Superior temporal gyrus (tissue), 1 donor: ENCODE results near the gene EFCC1.

Experiments used
- DNase-seq: peaks from one replicate; pipeline ENCODE4 v3.0.0-alpha.2; 2016; ENCODE audit errors: extremely low spot score

Gene EFCC1, protein sequence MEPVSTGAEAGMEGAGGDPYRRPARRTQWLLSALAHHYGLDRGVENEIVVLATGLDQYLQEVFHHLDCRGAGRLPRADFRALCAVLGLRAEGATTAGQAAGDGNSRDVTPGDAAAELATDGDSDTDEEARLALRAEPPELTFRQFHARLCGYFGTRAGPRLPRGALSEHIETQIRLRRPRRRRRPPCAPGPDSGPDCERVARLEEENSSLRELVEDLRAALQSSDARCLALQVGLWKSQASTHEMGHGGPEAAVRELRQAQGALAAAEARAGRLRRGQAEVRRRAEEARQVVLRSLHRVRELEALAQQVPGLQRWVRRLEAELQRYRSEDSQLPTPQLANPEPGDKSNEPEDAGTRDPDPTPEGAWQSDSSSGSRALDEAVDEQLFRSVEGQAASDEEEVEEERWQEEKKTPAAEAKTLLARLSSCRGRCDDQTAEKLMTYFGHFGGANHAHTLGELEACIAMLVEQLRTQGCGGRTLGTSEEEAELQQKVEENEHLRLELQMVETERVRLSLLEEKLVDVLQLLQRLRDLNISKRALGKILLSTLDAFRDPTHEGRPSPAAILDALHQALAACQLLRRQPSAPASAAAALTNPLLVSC

DNA sequence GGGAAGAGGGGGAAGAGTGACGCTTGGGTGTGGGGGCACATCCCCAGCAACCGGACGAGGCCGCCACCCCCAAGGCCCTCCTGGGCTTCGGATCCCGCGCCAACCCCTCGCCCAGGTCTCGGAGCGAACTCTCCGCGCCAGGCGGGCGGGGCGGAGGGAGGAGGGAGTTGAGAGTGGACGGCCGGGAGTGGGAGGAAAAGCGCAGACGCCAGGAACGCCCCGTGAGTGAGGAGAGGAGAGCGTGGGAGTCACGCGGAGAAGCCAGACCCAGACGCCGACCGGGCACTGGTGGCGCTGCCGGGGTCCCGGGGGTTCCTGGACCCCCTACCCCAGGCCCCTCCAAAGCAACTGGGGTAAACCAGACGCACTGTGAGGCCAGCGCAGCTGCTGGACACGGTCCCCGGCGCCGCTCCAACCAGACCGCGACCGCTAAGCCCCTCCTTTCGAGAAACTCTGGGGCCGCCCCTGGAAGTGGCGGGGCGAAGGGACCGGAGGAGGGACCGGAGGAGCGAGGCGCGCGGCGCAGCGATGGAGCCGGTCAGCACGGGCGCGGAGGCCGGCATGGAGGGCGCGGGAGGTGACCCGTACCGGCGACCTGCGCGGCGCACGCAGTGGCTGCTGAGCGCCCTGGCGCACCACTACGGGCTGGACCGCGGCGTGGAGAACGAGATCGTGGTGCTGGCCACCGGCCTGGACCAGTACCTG, at the start of gene EFCC1:
Gene EFCC1, plus strand, starts transcription at position 204 of the 705 bp plus-strand sequence. Its CDS starts 325 bp downstream, at position 529.
- no peak for DNase-seq

DNA sequence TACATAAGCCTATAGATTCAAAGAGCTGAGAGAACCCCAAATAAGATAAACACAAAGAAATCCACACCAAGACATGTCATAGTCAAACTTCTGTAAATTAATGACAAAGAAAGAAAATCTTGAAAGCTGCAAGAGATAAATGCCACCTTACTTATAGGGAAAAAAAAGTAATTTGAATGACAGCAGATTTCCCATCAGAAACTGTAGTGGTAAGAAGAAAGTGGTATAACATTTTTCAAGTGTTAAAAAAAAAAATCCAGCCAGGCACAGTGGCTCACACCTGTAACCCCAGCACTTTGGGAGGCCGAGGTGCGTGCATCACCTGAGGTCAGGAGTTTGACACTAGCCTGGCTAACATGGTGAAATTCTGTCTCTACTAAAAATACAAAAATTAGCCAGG, 44.7 kb upstream of the EFCC1 start:
- DNase-seq = no peak

- no peak for DNase-seq
These were observed 35.8 kb upstream of the EFCC1 start for GRCh38 chr3:128965280-128965679.

- DNase-seq = no peak
These were observed 35.3 kb upstream of the EFCC1 start for GRCh38 chr3:128965818-128966217.

DNA sequence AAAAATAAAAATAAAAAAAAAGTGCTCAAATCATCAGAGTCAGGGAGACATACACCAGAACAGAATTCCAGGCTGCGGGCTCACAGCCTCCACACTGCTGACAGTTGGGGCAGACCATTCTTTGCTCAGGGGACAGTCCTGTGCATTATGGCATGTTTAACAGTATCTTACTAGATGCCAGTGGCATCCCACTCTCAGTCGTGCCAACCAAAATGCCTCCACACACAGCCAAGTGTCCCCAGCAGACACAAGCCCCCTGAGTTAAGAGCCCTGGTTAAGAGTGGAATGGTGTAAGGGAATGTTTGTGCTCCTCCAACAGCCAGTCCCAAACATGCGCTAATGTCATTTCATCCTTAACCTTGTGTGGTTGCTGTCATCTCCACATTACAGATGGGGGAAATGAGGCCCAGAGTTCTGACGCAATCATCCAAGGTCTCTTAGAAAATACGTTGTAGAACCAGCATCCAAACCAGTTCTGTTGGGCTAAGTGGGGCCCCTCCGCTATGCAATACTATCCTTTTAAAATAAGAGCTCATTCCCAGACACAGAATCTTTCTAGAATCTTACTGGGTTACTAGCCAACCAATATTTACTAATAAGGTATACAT, 33.3 kb upstream of the EFCC1 start:
- DNase-seq = no peak

DNA sequence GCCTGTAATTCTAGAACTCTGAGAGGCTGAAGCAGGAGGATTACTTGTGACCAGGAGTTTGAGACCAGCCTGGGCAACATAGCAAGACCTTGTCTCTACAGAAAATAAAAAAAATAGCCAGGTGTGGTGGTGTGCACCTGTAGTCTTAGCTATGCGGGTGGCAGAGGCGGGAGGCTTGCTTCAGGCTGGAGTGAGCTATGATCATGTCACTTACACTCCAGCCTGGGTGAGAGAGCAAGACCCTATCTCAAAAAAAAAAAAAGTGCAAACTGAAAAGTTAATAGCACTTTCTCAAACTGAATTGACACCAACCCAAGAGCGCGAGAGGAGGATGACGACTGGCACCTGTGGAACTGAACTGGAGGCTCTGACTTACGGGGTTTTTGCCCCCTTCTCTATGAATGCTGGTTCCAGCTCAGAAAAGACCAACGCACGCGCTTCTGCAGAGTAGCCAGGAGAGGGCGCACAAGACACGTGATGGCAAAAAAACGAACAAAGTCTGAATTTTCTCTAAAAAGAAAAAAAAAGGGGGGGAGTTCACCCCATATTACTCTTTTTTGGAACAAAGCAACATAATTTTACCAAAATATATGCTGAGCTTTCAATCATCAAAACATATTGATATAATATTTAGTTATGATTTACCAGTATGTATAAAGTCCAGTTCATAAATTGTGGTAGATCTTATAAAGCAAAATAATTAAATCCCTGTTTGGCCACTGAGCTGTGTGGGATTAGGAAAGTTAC, 30.9 kb upstream of the EFCC1 start:
- DNase-seq = peak; percentile 72

- no peak for DNase-seq
These were observed 30.4 kb upstream of the EFCC1 start for GRCh38 chr3:128970740-128971047.

DNA sequence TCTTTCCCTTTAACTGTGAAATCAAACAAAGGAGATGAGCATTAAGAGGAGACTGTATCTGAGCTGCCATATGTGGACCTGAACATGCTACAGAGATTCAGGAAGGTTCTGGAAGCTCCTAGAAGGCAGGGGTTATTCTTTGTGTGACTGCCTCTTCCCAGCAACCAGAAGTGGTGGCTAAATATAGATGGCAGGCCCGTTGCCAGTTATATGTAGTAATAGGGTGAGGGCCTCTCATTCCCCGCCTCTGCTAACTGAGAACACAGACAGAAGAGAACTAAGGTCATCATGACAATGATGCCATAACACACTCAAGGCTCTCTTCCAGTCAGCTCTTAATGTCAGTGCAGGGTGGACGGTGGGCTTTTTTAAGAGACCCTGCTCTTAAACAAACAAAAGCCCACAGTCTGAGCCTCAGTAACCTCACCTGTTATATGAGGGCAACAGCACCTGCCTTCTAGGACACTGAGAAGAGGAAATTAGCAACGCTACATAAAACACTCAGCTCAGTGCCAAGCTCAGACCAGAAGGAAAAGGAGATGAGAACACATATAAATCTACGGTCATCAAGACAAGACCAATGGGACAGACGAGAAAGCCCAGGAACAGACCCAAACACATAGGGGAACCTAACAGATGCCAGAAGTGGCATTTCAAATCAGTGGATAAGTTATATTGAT, 29.5 kb upstream of the EFCC1 start:
- DNase-seq = no peak

DNA sequence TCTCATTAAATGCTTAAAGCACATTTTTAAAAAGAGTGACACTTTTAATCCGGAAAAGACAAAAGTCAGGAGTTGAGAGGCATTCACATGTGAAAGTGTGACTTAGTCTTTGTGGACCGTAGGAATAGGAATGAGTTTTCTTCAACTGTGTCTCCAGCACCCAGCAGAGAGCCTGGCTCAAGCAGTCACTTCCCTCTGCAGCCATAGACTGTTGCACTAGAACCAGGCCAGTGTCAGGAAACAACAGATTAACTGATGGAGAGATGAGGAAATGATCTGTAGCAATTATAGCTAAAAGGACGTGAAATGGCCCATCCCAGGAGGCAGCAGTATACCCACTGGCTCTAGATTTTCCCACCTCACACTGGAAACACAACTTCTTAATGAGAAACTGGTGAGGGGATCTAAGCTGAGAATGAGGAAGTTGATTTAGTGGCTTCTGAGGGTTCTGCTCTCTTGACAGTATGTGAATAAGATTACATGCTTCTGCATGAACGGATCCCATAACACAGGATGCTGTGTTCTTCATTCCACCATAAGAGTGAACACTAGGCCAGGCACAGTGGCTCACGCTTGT, 27.0 kb upstream of the EFCC1 start:
- no peak for DNase-seq

DNA sequence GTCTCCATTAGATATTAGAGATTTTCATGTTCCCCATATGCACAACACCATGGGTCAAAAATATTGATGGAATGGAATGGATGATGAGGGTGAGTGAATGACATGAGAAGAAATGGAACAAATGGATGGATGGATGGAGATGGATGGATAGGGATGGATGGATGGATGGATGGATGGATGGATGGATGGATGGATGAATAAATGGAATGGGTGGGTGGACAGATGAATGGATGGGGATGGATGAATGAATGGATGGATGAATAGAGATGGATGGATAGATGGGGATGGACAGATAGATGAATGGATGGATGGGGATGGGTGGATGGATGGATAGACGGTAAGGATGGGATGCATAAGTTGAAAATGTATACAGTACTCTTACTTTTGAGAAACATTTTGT, 25.8 kb upstream of the EFCC1 start:
- no peak for DNase-seq

DNA sequence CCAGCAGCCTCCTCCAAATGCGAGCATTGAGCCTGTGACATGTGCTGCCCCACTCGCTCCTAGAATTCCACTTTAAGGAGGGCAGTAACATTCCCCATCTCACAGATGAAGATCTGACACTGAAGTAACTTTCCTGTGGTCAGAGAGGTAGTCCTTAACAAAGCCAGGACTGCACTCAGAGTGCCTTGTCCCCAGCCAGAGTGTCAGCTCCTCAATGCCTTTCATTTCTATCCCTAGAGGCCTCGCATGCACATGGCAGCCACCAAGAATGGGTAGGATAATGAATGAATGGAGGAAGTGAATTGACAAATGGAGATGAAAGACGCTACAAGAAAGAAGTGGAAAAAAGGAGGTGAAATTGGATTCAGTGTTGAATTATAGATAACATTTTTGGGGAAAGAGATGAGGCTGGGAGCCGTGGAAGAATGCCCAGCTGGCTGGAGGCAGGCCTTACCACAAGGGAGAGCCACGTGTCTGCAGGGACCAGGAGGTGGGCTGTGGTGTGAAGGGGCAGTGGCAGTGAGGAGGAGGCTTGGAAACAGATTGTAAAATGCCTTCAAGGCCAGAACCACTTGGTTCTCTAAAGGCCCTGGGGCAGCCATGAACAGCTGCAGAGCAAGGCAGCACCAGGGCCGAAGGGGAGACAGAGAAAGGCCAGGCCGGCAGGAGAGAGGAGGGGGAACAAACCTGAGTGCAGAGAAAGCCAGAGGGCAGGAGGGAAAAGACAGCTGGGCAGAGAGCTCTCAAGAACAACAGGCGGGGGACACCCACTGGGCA, 17.6 kb upstream of the EFCC1 start:
- DNase-seq = no peak

GRCh38 chr3:128984596-128984995, 16.5 kb upstream of the EFCC1 start:
- DNase-seq = no peak

DNA sequence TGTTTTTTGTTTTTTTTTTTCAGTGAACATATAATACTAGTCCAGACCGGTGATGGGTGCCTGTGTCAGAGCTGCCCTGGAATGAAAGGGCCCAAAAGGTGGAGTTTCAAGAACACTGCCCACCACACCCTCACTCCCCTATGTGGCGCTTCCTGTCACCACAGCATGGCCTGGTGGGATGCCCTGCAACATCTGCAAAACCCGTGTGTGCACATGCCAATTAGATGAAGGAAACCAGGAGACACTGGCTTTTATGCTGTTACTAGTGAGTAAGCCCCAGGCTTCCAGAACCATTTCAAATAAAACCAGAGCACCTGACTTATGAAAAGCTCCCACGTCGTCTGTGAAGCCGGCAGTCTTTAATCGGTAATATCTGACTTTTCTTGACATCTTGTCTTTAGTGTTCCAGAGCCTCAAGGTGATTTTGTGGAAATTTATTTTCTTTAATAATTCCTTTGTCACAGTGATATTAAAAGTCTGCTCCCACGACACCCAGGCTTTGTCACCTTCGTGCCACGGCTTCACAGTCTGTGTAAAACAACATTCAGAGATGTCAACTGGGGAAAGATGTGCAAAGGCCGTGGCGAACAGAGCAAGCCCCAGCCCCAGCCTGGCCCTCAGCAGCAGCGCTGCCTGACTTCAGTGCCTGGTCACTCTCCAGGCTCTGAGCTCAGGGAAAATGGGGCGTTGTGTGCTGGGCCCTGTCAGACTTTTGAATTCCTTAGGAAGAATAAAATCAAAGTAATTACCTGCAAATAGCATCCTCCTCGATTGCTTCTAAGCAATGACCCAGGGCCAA, 13.6 kb upstream of the EFCC1 start:
- no peak for DNase-seq

- DNase-seq = no peak
These were observed 12.8 kb upstream of the EFCC1 start for GRCh38 chr3:128988286-128988685.

DNA sequence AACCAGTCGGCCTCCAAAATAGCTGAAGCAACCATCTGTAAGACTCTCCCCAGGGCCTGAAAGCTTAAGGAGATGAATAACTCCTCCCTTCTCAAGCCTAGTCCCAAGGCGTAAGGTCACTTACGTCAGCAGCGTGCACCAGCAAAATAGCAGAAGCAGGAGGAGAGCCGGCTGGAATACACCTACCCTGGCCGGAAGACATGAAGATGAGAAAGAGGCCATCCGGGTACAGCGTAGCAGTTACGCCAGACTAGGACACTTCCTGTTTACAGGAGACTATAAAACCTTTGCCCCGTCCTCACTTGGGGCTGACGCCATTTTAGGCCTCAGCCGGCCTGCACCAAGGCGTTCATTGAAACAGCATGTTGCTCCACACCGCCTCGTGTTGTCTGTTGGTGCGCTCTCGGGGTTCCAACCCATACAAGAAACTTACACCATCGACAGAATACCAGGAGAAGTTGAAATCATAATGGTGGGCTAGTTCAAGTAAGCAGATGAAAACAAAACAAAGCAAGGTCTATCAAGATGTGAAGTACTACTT, 9.7 kb upstream of the EFCC1 start:
- DNase-seq = no peak

- DNase-seq = no peak
These were observed 8.1 kb upstream of the EFCC1 start for GRCh38 chr3:128992926-128993460.

GRCh38 chr3:128993461-128994172, 7.5 kb upstream of the EFCC1 start, which contains the start of gene CFAP92:
CFAP92 (minus strand) TSS chr3:128994076; CDS start chr3:128993304, 772 bp downstream.
- DNase-seq = peak; percentile 67

DNA sequence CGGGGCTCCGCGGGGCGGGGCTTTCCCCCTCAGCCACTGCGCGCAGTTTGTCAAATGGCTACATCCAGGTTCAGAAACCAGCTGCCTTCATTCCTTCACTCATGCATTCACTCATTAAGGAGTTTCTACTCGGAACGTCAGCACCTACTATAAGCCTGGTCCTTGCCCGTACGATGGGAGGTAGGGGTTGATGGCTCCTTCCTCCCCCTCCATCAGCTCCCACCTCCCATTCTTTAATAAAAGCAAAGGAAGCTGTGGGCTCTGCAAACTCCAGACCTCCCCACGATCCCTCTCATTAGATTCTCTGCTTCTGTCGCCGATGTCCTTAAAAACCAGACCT, 7.0 kb upstream of the EFCC1 start:
- DNase-seq = no peak
